ENCODE measurements around the gene FNDC4.
A peak's percentile ranks its signal among the peaks of the same experiment; 100 is the strongest.

The FNDC4 gene

GRCh38 chr2:27492557-27492956, 2.4 kb downstream of the FNDC4 start:
- no peak for DNase-seq

- DNase-seq = peak; percentile 99
Observed at GRCh38 chr2:27489498-27490397, 5.3 kb downstream of the FNDC4 start, which contains the start of gene IFT172. Gene IFT172 (minus strand): TSS chr2:27489743. CDS start chr2:27489653, 90 bp downstream.

GRCh38 chr2:27489118-27489497, 5.9 kb downstream of the FNDC4 start:
- no peak for DNase-seq

- DNase-seq = no peak
Observed at GRCh38 chr2:27485496-27485895, 9.5 kb downstream of the FNDC4 start.

DNA sequence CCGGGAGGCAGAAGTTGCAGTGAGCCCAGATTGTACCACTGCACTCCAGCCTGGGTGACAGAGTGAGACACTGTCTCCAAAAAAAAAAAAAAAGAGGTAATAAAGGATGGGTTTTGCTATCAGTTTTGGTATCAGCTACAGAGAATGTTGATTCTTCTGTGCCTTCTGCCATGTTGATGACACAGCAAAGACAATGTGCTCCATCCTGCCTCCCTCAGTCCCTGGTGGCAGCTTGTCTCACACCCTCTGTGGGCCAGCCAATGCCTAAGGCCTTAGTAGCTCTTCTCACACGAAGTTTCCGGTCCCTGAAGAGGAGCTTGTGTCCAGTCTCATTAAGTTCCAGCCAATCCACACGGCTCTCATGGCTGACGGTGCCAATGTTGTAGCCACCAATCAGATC, 23.0 kb downstream of the FNDC4 start:
- no peak for DNase-seq

GRCh38 chr2:27464443-27464842, 30.6 kb downstream of the FNDC4 start:
- DNase-seq = no peak

GRCh38 chr2:27461118-27461517, 33.9 kb downstream of the FNDC4 start:
- peak; percentile 6 for DNase-seq

GRCh38 chr2:27453968-27454367, 41.0 kb downstream of the FNDC4 start:
- DNase-seq = no peak

DNA sequence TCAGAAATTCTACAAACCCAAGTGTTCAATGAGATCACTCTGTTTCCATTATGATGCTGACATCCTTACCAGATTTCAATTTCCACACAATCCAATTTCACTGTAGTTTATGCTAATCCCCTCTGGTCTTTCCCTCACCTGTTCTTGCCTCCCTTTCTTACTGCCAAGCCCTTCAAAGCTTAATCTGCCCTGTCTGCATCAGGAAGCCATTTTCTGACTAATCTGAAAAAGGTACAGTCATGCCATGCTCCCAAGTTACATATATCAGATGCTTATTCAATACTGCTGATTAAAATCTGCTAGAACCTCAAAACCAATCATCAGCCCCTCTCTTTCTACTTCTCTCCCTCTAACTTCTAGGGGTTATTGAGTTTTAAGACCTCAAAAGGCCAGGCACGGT, 43.9 kb downstream of the FNDC4 start:
- DNase-seq = no peak

DNA sequence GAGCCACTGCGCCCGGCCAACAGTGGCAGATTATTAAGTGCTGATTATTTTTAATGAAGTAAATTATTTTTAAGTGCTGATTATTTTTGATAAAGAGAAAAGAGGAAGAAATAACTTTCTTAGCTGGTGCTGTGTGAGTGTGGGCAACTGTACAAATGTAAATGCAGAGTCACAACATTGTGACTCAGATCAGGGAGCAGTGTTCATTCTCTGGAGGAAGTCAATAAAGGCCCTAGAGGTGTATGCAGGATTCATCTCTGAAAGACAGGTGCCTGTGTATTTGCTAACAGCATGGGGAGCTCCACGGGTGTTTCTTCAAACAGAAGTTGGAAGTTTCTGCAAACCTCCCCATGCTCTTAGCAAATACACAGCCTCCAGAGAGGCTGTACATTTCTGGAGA, 46.6 kb downstream of the FNDC4 start:
- DNase-seq = no peak

- no peak for DNase-seq
Observed at GRCh38 chr2:27446057-27446456, 48.9 kb downstream of the FNDC4 start.

- DNase-seq = no peak
Observed at GRCh38 chr2:27445615-27446014, 49.4 kb downstream of the FNDC4 start.

- DNase-seq = no peak
Observed at GRCh38 chr2:27445155-27445554, 49.8 kb downstream of the FNDC4 start.

DNA sequence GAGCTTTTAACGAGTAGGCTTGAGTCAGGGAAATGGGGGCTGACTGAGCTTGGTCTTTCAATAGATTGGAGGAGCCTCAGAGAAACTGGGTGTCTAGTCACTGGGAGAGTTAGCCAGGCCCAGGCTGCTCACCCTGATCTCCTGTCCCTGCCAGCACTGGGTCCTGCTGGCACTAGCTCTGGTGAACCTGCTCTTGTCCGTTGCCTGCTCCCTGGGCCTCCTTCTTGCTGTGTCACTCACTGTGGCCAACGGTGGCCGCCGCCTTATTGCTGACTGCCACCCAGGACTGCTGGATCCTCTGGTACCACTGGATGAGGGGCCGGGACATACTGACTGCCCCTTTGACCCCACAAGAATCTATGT, 52.1 kb downstream of the FNDC4 start:
- DNase-seq = no peak

DNA sequence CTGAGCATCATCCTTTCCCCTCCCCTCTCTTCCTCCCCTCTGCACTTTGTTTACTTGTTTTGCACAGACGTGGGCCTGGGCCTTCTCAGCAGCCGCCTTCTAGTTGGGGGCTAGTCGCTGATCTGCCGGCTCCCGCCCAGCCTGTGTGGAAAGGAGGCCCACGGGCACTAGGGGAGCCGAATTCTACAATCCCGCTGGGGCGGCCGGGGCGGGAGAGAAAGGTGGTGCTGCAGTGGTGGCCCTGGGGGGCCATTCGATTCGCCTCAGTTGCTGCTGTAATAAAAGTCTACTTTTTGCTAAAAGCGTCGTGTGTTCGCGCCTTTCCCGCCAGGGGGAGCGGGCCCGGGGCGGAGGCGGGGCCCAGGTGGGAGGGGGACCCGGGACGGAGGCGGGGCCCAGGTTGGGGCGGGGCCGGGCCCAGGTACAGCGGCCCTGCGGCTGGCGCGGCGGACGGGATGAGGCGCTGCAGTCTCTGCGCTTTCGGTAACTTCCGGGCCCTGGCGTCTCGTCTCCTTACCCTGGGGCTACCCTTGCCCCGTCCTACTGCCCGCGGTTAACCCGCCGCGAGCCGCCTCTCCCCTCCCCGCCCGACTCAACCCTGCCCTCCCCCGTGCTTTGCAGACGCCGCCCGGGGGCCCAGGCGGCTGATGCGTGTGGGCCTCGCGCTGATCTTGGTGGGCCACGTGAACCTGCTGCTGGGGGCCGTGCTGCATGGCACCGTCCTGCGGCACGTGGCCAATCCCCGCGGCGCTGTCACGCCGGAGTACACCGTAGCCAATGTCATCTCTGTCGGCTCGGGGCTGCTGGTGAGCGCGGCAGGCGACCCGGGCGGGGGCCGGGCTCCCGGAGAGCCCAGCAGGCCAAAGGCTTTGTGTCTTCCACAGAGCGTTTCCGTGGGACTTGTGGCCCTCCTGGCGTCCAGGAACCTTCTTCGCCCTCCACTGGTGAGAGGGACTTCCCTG, 52.8 kb downstream of the FNDC4 start, which contains the start of gene KRTCAP3:
Gene KRTCAP3, plus strand, starts transcription at position 424 of the 962 bp plus-strand sequence. Its CDS starts 32 bp downstream, at position 456.
- peak; percentile 45 for DNase-seq
